Trophoblast cell (in vitro differentiated cells and primary cell): Measurements from ENCODE around the gene USH2A.

ENCODE experiments used
- DNase-seq, 2 donors: peaks; one replicate each; pipeline ENCODE4 v3.0.0-alpha.2; 2016
- H2AFZ ChIP-seq: 2 replicates; pipeline ENCODE4 v1.6.1; 2013; ENCODE audit warnings: low read length, moderate library complexity, mild to moderate bottlenecking; ENCODE audit not compliant: insufficient read depth, poor library complexity
- H2AK5ac ChIP-seq: 2 replicates; pipeline ENCODE4 v1.6.1; 2013; ENCODE audit warnings: mild to moderate bottlenecking, low read length
- H2BK120ac ChIP-seq: 2 replicates; pipeline ENCODE4 v1.6.1; 2013; ENCODE audit warnings: low read length, mild to moderate bottlenecking, moderate library complexity; ENCODE audit not compliant: insufficient read depth, poor library complexity
- H2BK12ac ChIP-seq: 2 replicates; pipeline ENCODE4 v1.6.1; 2013; ENCODE audit warnings: mild to moderate bottlenecking, low read length, moderate library complexity
- H2BK5ac ChIP-seq: 2 replicates; pipeline ENCODE4 v1.6.1; 2013; ENCODE audit warnings: low read length, low read depth, moderate library complexity, mild to moderate bottlenecking; ENCODE audit not compliant: poor library complexity
- H3K14ac ChIP-seq: 2 replicates; pipeline ENCODE4 v1.6.1; 2013; ENCODE audit warnings: mild to moderate bottlenecking, low read length
- H3K18ac ChIP-seq: 2 replicates; pipeline ENCODE4 v1.6.1; 2013; ENCODE audit warnings: mild to moderate bottlenecking, low read length
- H3K23ac ChIP-seq: 2 replicates; pipeline ENCODE4 v1.6.1; 2013; ENCODE audit warnings: low read length
- H3K27ac ChIP-seq: 2 replicates; pipeline ENCODE4 v1.5.1; 2013; ENCODE audit warnings: low read depth, mild to moderate bottlenecking, inconsistent platforms, low read length, moderate library complexity
- H3K27me3 ChIP-seq: 2 replicates; pipeline ENCODE4 v1.6.1; 2013; ENCODE audit warnings: inconsistent platforms, mild to moderate bottlenecking, low read length, moderate library complexity; ENCODE audit not compliant: insufficient read depth
- H3K36me3 ChIP-seq, 2 experiments: 1 replicate in 1 of 2; 2 replicates in 1 of 2; pipeline ENCODE4 v1.6.1; 2013; ENCODE audit warnings: low read length in 2 of 2, mild to moderate bottlenecking in 2 of 2, moderate library complexity in 1 of 2; ENCODE audit not compliant: insufficient read depth in 2 of 2, control insufficient read depth in 1 of 2
- H3K4ac ChIP-seq: 2 replicates; pipeline ENCODE4 v1.6.1; 2013; ENCODE audit warnings: low read depth, mild to moderate bottlenecking, low read length, moderate library complexity
- H3K4me1 ChIP-seq, 2 experiments: 1 replicate in 1 of 2; 2 replicates in 1 of 2; pipeline ENCODE4 v1.6.1; 2013; ENCODE audit warnings: low read length in 2 of 2, mild to moderate bottlenecking in 2 of 2, moderate library complexity in 1 of 2; ENCODE audit not compliant: insufficient read depth in 2 of 2, control insufficient read depth in 1 of 2
- H3K4me2 ChIP-seq: 2 replicates; pipeline ENCODE4 v1.6.1; 2013; ENCODE audit warnings: inconsistent platforms, mild to moderate bottlenecking, low read length, moderate library complexity
- H3K4me3 ChIP-seq: 2 replicates; pipeline ENCODE4 v1.5.1; 2013; ENCODE audit warnings: mild to moderate bottlenecking, low read depth, low read length, inconsistent platforms
- H3K79me1 ChIP-seq: one replicate; pipeline ENCODE4 v1.6.1; 2013; ENCODE audit warnings: low read length
- H3K79me2 ChIP-seq: 2 replicates; pipeline ENCODE4 v1.6.1; 2013; ENCODE audit warnings: low read length, mild to moderate bottlenecking; ENCODE audit not compliant: control insufficient read depth, insufficient read depth, poor library complexity
- H3K9ac ChIP-seq: 2 replicates; pipeline ENCODE4 v1.6.1; 2013; ENCODE audit warnings: mild to moderate bottlenecking, low read length
- H3K9me3 ChIP-seq: 2 replicates; pipeline ENCODE4 v1.6.1; 2013; ENCODE audit warnings: low read depth, mild to moderate bottlenecking, control low read depth, inconsistent platforms, low read length; ENCODE audit not compliant: insufficient read depth
- H4K12ac ChIP-seq: 2 replicates; pipeline ENCODE4 v1.6.1; 2013; ENCODE audit warnings: low read depth, mild to moderate bottlenecking, low read length, moderate library complexity
- H4K8ac ChIP-seq: 2 replicates; pipeline ENCODE4 v1.6.1; 2013; ENCODE audit warnings: low read depth, mild to moderate bottlenecking, low read length, moderate library complexity
- H4K91ac ChIP-seq: one replicate; pipeline ENCODE4 v1.6.1; 2013; ENCODE audit warnings: low read depth, mild to moderate bottlenecking, low read length, moderate library complexity
- WGBS: extraction: QIAGEN DNeasy Blood & Tissue Kit; methylation state at CpG from one replicate; pipeline ENCODE4 v1.1.7; 2013; ENCODE audit warnings: missing lambda C conversion rate; ENCODE audit not compliant: insufficient read length, insufficient coverage; ENCODE audit errors: extremely low coverage; 5-methylcytosine and 5-hydroxymethylcytosine counted together

Gene USH2A

GRCh38 chr1:216178281-216178680, 245.0 kb downstream of the USH2A start:
- H3K9ac ChIP-seq = no peak overlapping the region
- H2BK12ac ChIP-seq = no peak overlapping the region
- H3K36me3 ChIP-seq = no peaks in the 10 kb centered on the region
- H4K8ac ChIP-seq = no peak overlapping the region
- H2AFZ ChIP-seq = no peak overlapping the region
- H3K23ac ChIP-seq = no peak overlapping the region
- no peak overlapping the region for H4K91ac ChIP-seq
- H3K9me3 ChIP-seq = no peaks in the 10 kb centered on the region
- DNase-seq = no peak
- H3K27ac ChIP-seq = no peak overlapping the region
- no peak overlapping the region for H3K4me2 ChIP-seq
- no peak overlapping the region for H4K12ac ChIP-seq
- H3K18ac ChIP-seq = no peak overlapping the region
- no peak overlapping the region for H3K4ac ChIP-seq
- H2BK120ac ChIP-seq = no peak overlapping the region
- peaks cover 0 to 2% of the 10 kb centered on the region in 2 experiments for H3K4me1 ChIP-seq
- no peak overlapping the region for H3K4me3 ChIP-seq
- no peak overlapping the region for H2BK5ac ChIP-seq
- no peaks in the 10 kb centered on the region for H3K27me3 ChIP-seq
- H3K14ac ChIP-seq = no peak overlapping the region
- H2AK5ac ChIP-seq = no peak overlapping the region
- no peaks in the 10 kb centered on the region for H3K79me1 ChIP-seq
- no peaks in the 10 kb centered on the region for H3K79me2 ChIP-seq

GRCh38 chr1:216176970-216177369, 246.3 kb downstream of the USH2A start:
- Histone ChIP-seq H3K18ac (no peak overlapping the region), H3K23ac (no peak overlapping the region), H4K8ac (no peak overlapping the region), H3K4me1 (no peaks in the 10 kb centered on the region), H3K4ac (no peak overlapping the region), H3K4me3 (no peak overlapping the region), H3K4me2 (no peak overlapping the region), H2BK12ac (no peak overlapping the region), H3K9me3 (no peaks in the 10 kb centered on the region), H3K36me3 (no peaks in the 10 kb centered on the region), H2AFZ (no peak overlapping the region), H2AK5ac (no peak overlapping the region), H3K27me3 (no peaks in the 10 kb centered on the region), H3K9ac (no peak overlapping the region), H2BK5ac (no peak overlapping the region), H3K14ac (no peak overlapping the region), H3K79me1 (no peaks in the 10 kb centered on the region), H4K91ac (no peak overlapping the region), H3K79me2 (no peaks in the 10 kb centered on the region), H3K27ac (no peak overlapping the region), H2BK120ac (no peak overlapping the region), H4K12ac (no peak overlapping the region)
- no CpG with 5 or more reads among the region's 1 CpG for WGBS
- DNase-seq = no peak

- no peak overlapping the region for H3K4me2 ChIP-seq
- DNase-seq = no peak
- no peak overlapping the region for H2AFZ ChIP-seq
- no peak overlapping the region for H4K91ac ChIP-seq
- no peaks in the 10 kb centered on the region for H3K27me3 ChIP-seq
- H2BK5ac ChIP-seq = no peak overlapping the region
- whole genome bisulfite sequencing = no CpG with 5 or more reads among the region's 6 CpGs
- no peak overlapping the region for H3K9ac ChIP-seq
- H3K4me3 ChIP-seq = no peak overlapping the region
- no peak overlapping the region for H2BK120ac ChIP-seq
- no peaks in the 10 kb centered on the region for H3K36me3 ChIP-seq
- no peak overlapping the region for H4K8ac ChIP-seq
- H4K12ac ChIP-seq = no peak overlapping the region
- H3K79me2 ChIP-seq = no peaks in the 10 kb centered on the region
- no peak overlapping the region for H3K23ac ChIP-seq
- no peak overlapping the region for H3K27ac ChIP-seq
- H3K4me1 ChIP-seq = no peaks in the 10 kb centered on the region
- H3K4ac ChIP-seq = no peak overlapping the region
- no peak overlapping the region for H2AK5ac ChIP-seq
- no peak overlapping the region for H2BK12ac ChIP-seq
- H3K9me3 ChIP-seq = no peaks in the 10 kb centered on the region
- H3K79me1 ChIP-seq = no peaks in the 10 kb centered on the region
- H3K18ac ChIP-seq = no peak overlapping the region
- no peak overlapping the region for H3K14ac ChIP-seq
Measured at GRCh38 chr1:216175714-216176113, 247.5 kb downstream of the USH2A start.

GRCh38 chr1:216173376-216173995, 249.8 kb downstream of the USH2A start:
- Histone ChIP-seq H2BK5ac (no peak overlapping the region), H4K8ac (no peak overlapping the region), H2AFZ (no peak overlapping the region), H3K23ac (no peak overlapping the region), H3K9ac (no peak overlapping the region), H4K12ac (no peak overlapping the region), H2AK5ac (no peak overlapping the region), H3K4me3 (no peak overlapping the region), H3K9me3 (no peaks in the 10 kb centered on the region), H3K27ac (no peak overlapping the region), H3K79me1 (no peaks in the 10 kb centered on the region), H3K18ac (no peak overlapping the region), H3K4me2 (no peak overlapping the region), H3K4me1 (no peaks in the 10 kb centered on the region), H2BK120ac (no peak overlapping the region), H3K4ac (no peak overlapping the region), H2BK12ac (no peak overlapping the region), H4K91ac (no peak overlapping the region), H3K14ac (no peak overlapping the region), H3K27me3 (no peaks in the 10 kb centered on the region), H3K79me2 (no peaks in the 10 kb centered on the region), H3K36me3 (no peaks in the 10 kb centered on the region)
- DNase-seq = no peak
- no CpG with 5 or more reads among the region's 4 CpGs for WGBS
